ENCODE results near the gene DRG2. TPM values are rescaled to one million over a fixed set of nuclear protein-coding genes. Genes with fewer than 3 reads are reported as not detected.

Gene DRG2
- total and polyA plus RNA-seq, 2 of the 4 experiments (the other 2 are of a cell fraction), result 43.6 to 45.1 TPM

DNA sequence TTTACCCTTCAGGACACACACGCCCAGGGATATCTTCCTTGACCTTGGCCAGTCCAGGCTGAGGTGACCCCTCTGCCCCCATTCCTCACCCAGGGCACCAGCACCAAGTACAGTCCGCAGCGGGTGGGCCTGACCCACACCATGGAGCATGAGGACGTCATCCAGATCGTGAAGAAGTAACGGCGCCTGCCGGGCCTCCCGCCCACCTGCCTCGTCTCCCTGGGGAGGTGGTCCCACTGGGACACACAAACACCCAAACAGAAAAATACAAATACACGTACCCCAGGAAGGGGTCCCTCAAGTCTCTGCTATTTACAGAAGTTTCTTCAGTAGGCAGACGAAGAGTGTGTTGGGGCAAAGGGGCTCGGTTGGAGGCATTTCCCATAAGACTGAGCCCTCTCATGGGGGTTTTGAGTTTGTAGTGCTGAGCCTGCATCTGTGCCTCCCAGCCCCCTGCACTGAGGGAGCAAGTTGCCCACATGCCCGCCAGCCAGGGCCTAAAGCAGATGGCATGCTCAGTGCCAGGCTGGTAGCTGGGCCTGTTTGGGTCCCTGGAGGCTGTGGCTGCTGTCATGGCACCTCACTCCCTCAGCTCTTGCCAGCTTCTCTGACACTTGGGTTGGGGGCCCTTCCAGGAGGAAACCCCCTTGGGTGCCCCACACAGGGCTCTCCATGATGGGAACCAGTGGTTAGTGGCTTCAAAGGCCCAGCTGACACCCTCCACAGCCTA, 19.5 kb downstream of the DRG2 start:
- H3K23ac ChIP-seq (ENCODE audit: low read depth, low read length), result no peak overlapping the region
- in situ Hi-C loops (cut with MboI; ENCODE audit: low sequenced_read_pairs) (no loop called here), intact Hi-C loops (cut with micrococcal nuclease) (no loop called here), dilution Hi-C loops (cut with HindIII; ENCODE audit: low sequenced_read_pairs, unreplicated experiment) (no loop called here)
- H3K36me3 ChIP-seq (ENCODE audit: control insufficient read depth, insufficient read depth, low read length), result peaks cover 33% of the 10 kb centered on the region
- H2BK20ac ChIP-seq (ENCODE audit: low read depth, low read length), result no peak overlapping the region
- ATAC-seq (ENCODE audit: low read depth), result no peak
- ChIA-PET POLR2A (ENCODE audit: unreplicated experiment) (no interaction called here), CTCF (no interaction called here)
- no peak overlapping the region for H3K9ac ChIP-seq (ENCODE audit: low read depth, low read length)
- no peak overlapping the region for H3K56ac ChIP-seq (ENCODE audit: extremely low read depth, insufficient read depth, low read length)
- H3K4me3 ChIP-seq (ENCODE audit: insufficient read depth, low read depth, low read length), result no peak overlapping the region
- no peaks in the 10 kb centered on the region for H3K9me3 ChIP-seq (ENCODE audit: control insufficient read depth, insufficient read depth, low read length)
- no peak overlapping the region for H2BK5ac ChIP-seq (ENCODE audit: low read depth, low read length, poor library complexity, severe bottlenecking)
- H2AK5ac ChIP-seq (ENCODE audit: low read depth, low read length), result no peak overlapping the region
- no peak overlapping the region for H4K91ac ChIP-seq (ENCODE audit: insufficient read depth, low read depth, low read length)
- WGBS, 2 experiments (ENCODE audit: extremely low coverage in 2 of 2, insufficient read length in 1 of 2), result 93% methylated on average over 5 of the region's 14 CpGs; no CpG with 5 or more reads in 1 of the 2 experiments
- no peak overlapping the region for H2BK15ac ChIP-seq (ENCODE audit: low read depth, low read length)
- no peak overlapping the region for H3K4me2 ChIP-seq (ENCODE audit: low read depth, low read length)
- peaks cover 5% of the 10 kb centered on the region; the same call in 1 of the 2 replicates for H3K9me1 ChIP-seq (ENCODE audit: insufficient read depth, low read length)
- no peak overlapping the region for H2AFZ ChIP-seq (replicated peaks; ENCODE audit: low read length, poor library complexity)
- no peaks in the 10 kb centered on the region for H4K20me1 ChIP-seq (ENCODE audit: insufficient read depth, low read length)
- no peak for DNase-seq
- no peak overlapping the region for H2AK9ac ChIP-seq (replicated peaks; ENCODE audit: low read depth, low read length, poor library complexity)
- no peaks in the 10 kb centered on the region for H3K79me1 ChIP-seq (ENCODE audit: low read depth in 1 of 2, low read length in 2 of 2)
- H3K14ac ChIP-seq (replicated peaks; ENCODE audit: low read depth, low read length), result no peak overlapping the region
- no peak overlapping the region for H3K4ac ChIP-seq (ENCODE audit: low read depth, low read length)
- no peak overlapping the region for H4K5ac ChIP-seq (ENCODE audit: low read depth, low read length)
- TF ChIP-seq, protein P1, sequence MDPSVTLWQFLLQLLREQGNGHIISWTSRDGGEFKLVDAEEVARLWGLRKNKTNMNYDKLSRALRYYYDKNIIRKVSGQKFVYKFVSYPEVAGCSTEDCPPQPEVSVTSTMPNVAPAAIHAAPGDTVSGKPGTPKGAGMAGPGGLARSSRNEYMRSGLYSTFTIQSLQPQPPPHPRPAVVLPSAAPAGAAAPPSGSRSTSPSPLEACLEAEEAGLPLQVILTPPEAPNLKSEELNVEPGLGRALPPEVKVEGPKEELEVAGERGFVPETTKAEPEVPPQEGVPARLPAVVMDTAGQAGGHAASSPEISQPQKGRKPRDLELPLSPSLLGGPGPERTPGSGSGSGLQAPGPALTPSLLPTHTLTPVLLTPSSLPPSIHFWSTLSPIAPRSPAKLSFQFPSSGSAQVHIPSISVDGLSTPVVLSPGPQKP (IDR thresholded peaks at IDR 0.05; ENCODE audit: borderline replicate concordance, low read depth, low read length), result no peak
- TF ChIP-seq, protein P2, sequence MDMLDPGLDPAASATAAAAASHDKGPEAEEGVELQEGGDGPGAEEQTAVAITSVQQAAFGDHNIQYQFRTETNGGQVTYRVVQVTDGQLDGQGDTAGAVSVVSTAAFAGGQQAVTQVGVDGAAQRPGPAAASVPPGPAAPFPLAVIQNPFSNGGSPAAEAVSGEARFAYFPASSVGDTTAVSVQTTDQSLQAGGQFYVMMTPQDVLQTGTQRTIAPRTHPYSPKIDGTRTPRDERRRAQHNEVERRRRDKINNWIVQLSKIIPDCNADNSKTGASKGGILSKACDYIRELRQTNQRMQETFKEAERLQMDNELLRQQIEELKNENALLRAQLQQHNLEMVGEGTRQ (IDR thresholded peaks at IDR 0.05; ENCODE audit: low read depth, low read length), result no peak
- no peak for TF ChIP-seq RFX5 (IDR thresholded peaks at IDR 0.05; ENCODE audit: low read depth, low read length)
- TF ChIP-seq FOS (IDR thresholded peaks at IDR 0.05; ENCODE audit: low read depth, low read length), result no peak
- no peak for TF ChIP-seq MAFK (IDR thresholded peaks at IDR 0.05; ENCODE audit: low read depth, low read length)
- no peak for TF ChIP-seq BHLHE40 (IDR thresholded peaks at IDR 0.05; ENCODE audit: low read depth, low read length)
- no peak for TF ChIP-seq CEBPB (IDR thresholded peaks at IDR 0.05; ENCODE audit: low read depth, low read length)
- TF ChIP-seq, protein P3, sequence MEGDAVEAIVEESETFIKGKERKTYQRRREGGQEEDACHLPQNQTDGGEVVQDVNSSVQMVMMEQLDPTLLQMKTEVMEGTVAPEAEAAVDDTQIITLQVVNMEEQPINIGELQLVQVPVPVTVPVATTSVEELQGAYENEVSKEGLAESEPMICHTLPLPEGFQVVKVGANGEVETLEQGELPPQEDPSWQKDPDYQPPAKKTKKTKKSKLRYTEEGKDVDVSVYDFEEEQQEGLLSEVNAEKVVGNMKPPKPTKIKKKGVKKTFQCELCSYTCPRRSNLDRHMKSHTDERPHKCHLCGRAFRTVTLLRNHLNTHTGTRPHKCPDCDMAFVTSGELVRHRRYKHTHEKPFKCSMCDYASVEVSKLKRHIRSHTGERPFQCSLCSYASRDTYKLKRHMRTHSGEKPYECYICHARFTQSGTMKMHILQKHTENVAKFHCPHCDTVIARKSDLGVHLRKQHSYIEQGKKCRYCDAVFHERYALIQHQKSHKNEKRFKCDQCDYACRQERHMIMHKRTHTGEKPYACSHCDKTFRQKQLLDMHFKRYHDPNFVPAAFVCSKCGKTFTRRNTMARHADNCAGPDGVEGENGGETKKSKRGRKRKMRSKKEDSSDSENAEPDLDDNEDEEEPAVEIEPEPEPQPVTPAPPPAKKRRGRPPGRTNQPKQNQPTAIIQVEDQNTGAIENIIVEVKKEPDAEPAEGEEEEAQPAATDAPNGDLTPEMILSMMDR (conservative IDR thresholded peaks at IDR 0.05; ENCODE audit: low read depth, low read length), result no peak
- no peak for TF ChIP-seq CHD1 (IDR thresholded peaks at IDR 0.05; ENCODE audit: low read depth, low read length)
- TF ChIP-seq RCOR1 (IDR thresholded peaks at IDR 0.05; ENCODE audit: insufficient replicate concordance, low read length), result no peak
- TF ChIP-seq SMC3 (IDR thresholded peaks at IDR 0.05; ENCODE audit: low read depth, low read length), result no peak
- no peak for TF ChIP-seq POLR2A (IDR thresholded peaks at IDR 0.05; ENCODE audit: low read depth, low read length)
- TF ChIP-seq MAZ (IDR thresholded peaks at IDR 0.05; ENCODE audit: borderline replicate concordance, low read depth, low read length), result no peak
- TF ChIP-seq NFE2L2 (IDR thresholded peaks at IDR 0.05; ENCODE audit: low read depth, low read length), result no peak
- TF ChIP-seq MXI1 (IDR thresholded peaks at IDR 0.05; ENCODE audit: borderline replicate concordance, low read depth, low read length), result no peak
- no peak for TF ChIP-seq RAD21 (IDR thresholded peaks at IDR 0.05; ENCODE audit: low read length)
- no peaks in the 10 kb centered on the region for H3K4me1 ChIP-seq (ENCODE audit: control insufficient read depth, insufficient read depth, low read length)
- H3K27ac ChIP-seq (ENCODE audit: insufficient read depth, low read length), result no peak overlapping the region
- H2BK120ac ChIP-seq (ENCODE audit: low read depth, low read length), result no peak overlapping the region
- H4K8ac ChIP-seq (ENCODE audit: low read depth in 2 of 2, low read length in 2 of 2), result no peak overlapping the region
- no TSS peak for BruUV-seq (replicated peaks)
- no peaks in the 10 kb centered on the region for H3K27me3 ChIP-seq (ENCODE audit: control insufficient read depth, insufficient read depth, low read length)
- no peak overlapping the region for H3K18ac ChIP-seq (ENCODE audit: low read depth, low read length)

Data from IMR-90 (cell line).